Vagina (tissue), 2 donors: Measurements from ENCODE around the gene INKA2.

ENCODE experiments used
- CTCF ChIP-seq, 3 experiments: fragments of 450-650 bp in 2 of 3; fragments of 200-600 bp in 1 of 3; sonication (generic) in 1 of 3; IDR thresholded peaks; one replicate each; pipeline ENCODE4 v1.5.1; 2017 to 2019; ENCODE audit warnings: antibody characterized with exemption in 3 of 3, mild to moderate bottlenecking in 2 of 3, moderate library complexity in 2 of 3
- POLR2A ChIP-seq, 2 donors: fragments of 450-650 bp; IDR thresholded peaks; one replicate each; pipeline ENCODE4 v1.6.1; 2017; ENCODE audit warnings: antibody characterized with exemption in 2 of 2, mild to moderate bottlenecking in 2 of 2, moderate library complexity in 2 of 2

GRCh38 chr1:111734856-111735255 lies 4.3 kb downstream of the INKA2 start:
- no peak for TF ChIP-seq CTCF (IDR thresholded peaks at IDR 0.05)
- no peak for TF ChIP-seq POLR2A (IDR thresholded peaks at IDR 0.05)
